Measurements from ENCODE around the gene ST3GAL3.

DNA sequence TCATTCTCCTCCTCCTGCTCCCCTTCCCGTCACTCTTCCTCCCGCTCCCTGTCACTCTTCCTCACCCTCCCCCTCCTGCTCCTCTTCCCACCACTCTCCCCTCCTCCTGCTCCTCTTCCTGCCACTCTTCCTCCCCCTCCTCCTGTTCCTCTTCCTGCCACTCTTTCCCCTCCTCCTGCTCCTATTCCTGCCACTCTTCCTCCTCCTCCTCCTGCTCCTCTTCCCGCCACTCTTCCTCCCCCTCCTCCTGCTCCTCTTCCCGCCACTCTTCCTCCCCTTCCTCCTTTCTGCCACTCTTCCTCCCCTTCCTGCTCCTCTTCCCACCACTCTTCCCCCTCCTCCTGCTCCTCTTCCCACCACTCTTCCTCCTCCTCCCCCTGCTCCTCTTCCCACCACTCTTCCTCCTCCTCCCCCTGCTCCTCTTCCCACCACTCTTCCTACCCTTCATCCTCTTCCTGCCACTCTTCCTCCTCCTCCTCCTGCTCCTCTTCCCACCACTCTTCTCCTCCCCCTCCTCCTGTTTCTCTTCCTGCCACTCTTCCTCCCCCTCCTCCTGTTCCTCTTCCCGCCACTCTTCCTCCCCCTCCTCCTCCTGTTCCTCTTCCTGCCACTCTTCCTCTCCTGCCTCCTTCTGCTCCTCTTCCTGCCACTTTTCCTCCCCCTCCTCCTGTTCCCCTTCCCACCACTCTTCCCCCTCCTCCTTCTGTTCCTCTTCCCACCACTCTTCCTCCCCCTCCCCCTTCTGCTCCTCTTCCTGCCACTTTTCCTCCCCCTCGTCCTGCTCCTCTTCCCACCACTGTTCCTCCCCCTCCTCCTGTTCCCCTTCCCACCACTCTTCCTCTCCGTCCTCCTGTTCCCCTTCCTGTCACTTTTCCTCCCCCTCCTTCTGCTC lies 197.6 kb downstream of the ST3GAL3 start:
- TF ChIP-seq CTCF (IDR thresholded peaks at IDR 0.05), result no peak
- TF ChIP-seq POLR2A (IDR thresholded peaks at IDR 0.05), result no peak

All from uterus (tissue), 2 donors.